Mesenchymal stem cell (in vitro differentiated cells and primary cell): Measurements from ENCODE around the gene VWA8.
"Not testable (repeated sequence)": the region's sequence is repeated elsewhere in the genome, so short reads cannot be mapped to it uniquely, and the experiment has no call there.

Experiments
- DNase-seq: peaks from one replicate; pipeline ENCODE4 v3.0.0-alpha.2; 2013
- H2AFZ ChIP-seq: one replicate; pipeline ENCODE4 v1.6.1; 2013; ENCODE audit warnings: low read depth, mild to moderate bottlenecking, control low read depth, inconsistent platforms, low read length, moderate library complexity
- H2AK5ac ChIP-seq: 2 replicates; pipeline ENCODE4 v1.6.1; 2013; ENCODE audit warnings: low read length, moderate library complexity, mild to moderate bottlenecking, inconsistent platforms; ENCODE audit not compliant: severe bottlenecking
- H2BK120ac ChIP-seq: one replicate; pipeline ENCODE4 v1.6.1; 2013; ENCODE audit warnings: low read depth, mild to moderate bottlenecking, inconsistent platforms, low read length, moderate library complexity
- H2BK12ac ChIP-seq, 2 experiments: one replicate each; pipeline ENCODE4 v1.6.1; 2013; ENCODE audit warnings: inconsistent platforms in 2 of 2, low read length in 2 of 2, mild to moderate bottlenecking in 2 of 2, moderate library complexity in 2 of 2, control low read depth in 1 of 2
- H2BK15ac ChIP-seq: one replicate; pipeline ENCODE4 v1.6.1; 2013; ENCODE audit warnings: mild to moderate bottlenecking, low read depth, inconsistent platforms; ENCODE audit not compliant: poor library complexity, severe bottlenecking
- H2BK5ac ChIP-seq: 2 replicates; pipeline ENCODE4 v1.6.1; 2013; ENCODE audit warnings: low read depth, mild to moderate bottlenecking, low read length, control low read depth, inconsistent platforms; ENCODE audit not compliant: poor library complexity, severe bottlenecking
- H3K14ac ChIP-seq, 2 experiments: one replicate each; pipeline ENCODE4 v1.6.1; 2013; ENCODE audit warnings: inconsistent platforms in 2 of 2, low read length in 2 of 2, control low read depth in 1 of 2, mild to moderate bottlenecking in 1 of 2, moderate library complexity in 1 of 2
- H3K18ac ChIP-seq, 2 experiments: one replicate each; pipeline ENCODE4 v1.6.1; 2013; ENCODE audit warnings: inconsistent platforms in 2 of 2, low read length in 2 of 2, control low read depth in 1 of 2, low read depth in 1 of 2, mild to moderate bottlenecking in 1 of 2
- H3K23ac ChIP-seq, 2 experiments: one replicate each; pipeline ENCODE4 v1.6.1; 2013; ENCODE audit warnings: inconsistent platforms in 2 of 2, low read length in 2 of 2, mild to moderate bottlenecking in 2 of 2, moderate library complexity in 2 of 2, control low read depth in 1 of 2
- H3K27ac ChIP-seq: 2 replicates; pipeline ENCODE4 v1.5.1; 2013; ENCODE audit warnings: mild to moderate bottlenecking, moderate library complexity, low read length, control low read depth, inconsistent platforms; ENCODE audit not compliant: poor library complexity, severe bottlenecking
- H3K27me3 ChIP-seq, 2 experiments: 2 replicates each; pipeline versions ENCODE4 v1.6.1 to v1.7.0; 2013; ENCODE audit warnings: low read length in 2 of 2, mild to moderate bottlenecking in 2 of 2, moderate library complexity in 2 of 2, control low read depth in 1 of 2, inconsistent platforms in 1 of 2; ENCODE audit not compliant: control insufficient read depth in 1 of 2, insufficient read depth in 1 of 2
- H3K36me3 ChIP-seq, 2 experiments: 2 replicates each; pipeline versions ENCODE4 v1.6.1 to v1.7.0; 2013; ENCODE audit warnings: low read length in 2 of 2, control low read depth in 1 of 2, inconsistent platforms in 1 of 2, low read depth in 1 of 2, mild to moderate bottlenecking in 1 of 2; ENCODE audit not compliant: insufficient read depth in 2 of 2, control insufficient read depth in 1 of 2
- H3K4ac ChIP-seq, 2 experiments: one replicate each; pipeline ENCODE4 v1.6.1; 2013; ENCODE audit warnings: inconsistent platforms in 2 of 2, low read length in 2 of 2, mild to moderate bottlenecking in 2 of 2, moderate library complexity in 2 of 2, control low read depth in 1 of 2, low read depth in 1 of 2
- H3K4me1 ChIP-seq: 2 replicates; pipeline ENCODE4 v1.6.1; 2013; ENCODE audit warnings: low read depth, low read length, control low read depth; ENCODE audit not compliant: control insufficient read depth, insufficient read depth
- H3K4me2 ChIP-seq: 2 replicates; pipeline ENCODE4 v1.6.1; 2013; ENCODE audit warnings: low read length, mild to moderate bottlenecking, inconsistent platforms; ENCODE audit not compliant: poor library complexity, severe bottlenecking
- H3K4me3 ChIP-seq, 2 experiments: 2 replicates each; pipeline versions ENCODE4 v1.5.1 to v1.7.0; 2013; ENCODE audit warnings: low read length in 2 of 2, mild to moderate bottlenecking in 2 of 2, control low read depth in 1 of 2, low read depth in 1 of 2; ENCODE audit not compliant: insufficient read depth in 1 of 2
- H3K79me1 ChIP-seq: replicated peaks from 2 replicates; pipeline ENCODE4 v1.6.1; 2013; ENCODE audit warnings: mild to moderate bottlenecking, control low read depth, low read length, inconsistent platforms; ENCODE audit not compliant: poor library complexity, severe bottlenecking
- H3K9ac ChIP-seq: 2 replicates; pipeline ENCODE4 v1.7.0; 2013; ENCODE audit warnings: mild to moderate bottlenecking, low read length, moderate library complexity
- H3K9me3 ChIP-seq: 2 replicates; pipeline ENCODE4 v1.7.0; 2013; ENCODE audit warnings: mild to moderate bottlenecking, low read length; ENCODE audit not compliant: control insufficient read depth
- H4K8ac ChIP-seq: one replicate; pipeline ENCODE4 v1.6.1; 2013; ENCODE audit warnings: inconsistent platforms, mild to moderate bottlenecking, low read length, moderate library complexity
- H4K91ac ChIP-seq: one replicate; pipeline ENCODE4 v1.6.1; 2013; ENCODE audit warnings: mild to moderate bottlenecking, low read length, inconsistent platforms
- WGBS: methylation state at CpG from one replicate; pipeline ENCODE4 v1.1.7; 2013; ENCODE audit warnings: mixed read lengths; 5-methylcytosine and 5-hydroxymethylcytosine counted together

VWA8 gene

DNA sequence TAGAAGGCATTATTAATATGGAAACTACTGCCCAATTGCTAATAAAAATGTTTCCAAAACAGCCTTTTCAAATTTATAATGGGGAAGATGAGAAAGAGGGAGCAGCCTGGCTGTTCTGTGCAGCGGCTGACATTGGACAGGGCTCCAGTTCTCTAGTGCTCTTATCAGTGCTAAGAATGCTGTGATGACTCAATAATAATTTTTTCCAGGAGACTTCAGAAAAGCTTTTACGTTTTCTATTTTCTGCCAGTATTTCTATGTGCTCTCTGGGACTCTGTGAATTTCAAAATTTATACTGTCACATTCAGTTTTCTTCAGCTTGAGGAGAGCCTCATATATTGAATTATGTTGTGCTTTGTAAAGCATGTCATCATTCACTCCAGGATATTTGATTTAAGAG is 209.6 kb downstream of the VWA8 start:
- peak; percentile 68 for DNase-seq
- Histone ChIP-seq H2BK120ac (no peak overlapping the region), H3K27ac (no peak overlapping the region), H3K4me2 (no peak overlapping the region), H3K9me3 (no peaks in the 10 kb centered on the region), H3K4ac (no peak overlapping the region), H3K18ac (no peak overlapping the region), H3K4me1 (no peaks in the 10 kb centered on the region), H3K79me1 (no peaks in the 10 kb centered on the region), H2BK5ac (no peak overlapping the region), H4K91ac (no peak overlapping the region), H3K36me3 (peaks cover 0 to 4% of the 10 kb centered on the region in 2 experiments), H2BK12ac (no peak overlapping the region), H3K4me3 (no peak overlapping the region), H2AFZ (no peak overlapping the region), H3K27me3 (no peaks in the 10 kb centered on the region), H3K9ac (peak overlapping the region; percentile 50), H2BK15ac (no peak overlapping the region), H4K8ac (no peak overlapping the region), H2AK5ac (no peak overlapping the region), H3K14ac (no peak overlapping the region), H3K23ac (no peak overlapping the region)
- WGBS, result 75% methylated on average over 1 of the region's 2 CpGs

- H3K4ac ChIP-seq, result no peak overlapping the region
- no peak overlapping the region for H3K9ac ChIP-seq
- H4K8ac ChIP-seq, result no peak overlapping the region
- no peaks in the 10 kb centered on the region for H3K36me3 ChIP-seq
- H4K91ac ChIP-seq, result no peak overlapping the region
- H3K18ac ChIP-seq, result no peak overlapping the region
- H3K4me1 ChIP-seq, result no peaks in the 10 kb centered on the region
- H2AK5ac ChIP-seq, result no peak overlapping the region
- no peaks in the 10 kb centered on the region for H3K79me1 ChIP-seq
- H3K27ac ChIP-seq, result no peak overlapping the region
- 60% methylated on average over 2 of the region's 2 CpGs for WGBS
- no peak overlapping the region for H3K23ac ChIP-seq
- H2BK120ac ChIP-seq, result no peak overlapping the region
- H3K9me3 ChIP-seq, result no peaks in the 10 kb centered on the region
- H3K27me3 ChIP-seq, result no peaks in the 10 kb centered on the region
- DNase-seq, result peak; percentile 60
- H2AFZ ChIP-seq, result no peak overlapping the region
- no peak overlapping the region for H3K4me2 ChIP-seq
- no peak overlapping the region for H2BK12ac ChIP-seq
- H2BK15ac ChIP-seq, result no peak overlapping the region
- H2BK5ac ChIP-seq, result no peak overlapping the region
- H3K4me3 ChIP-seq, result no peak overlapping the region
- H3K14ac ChIP-seq, result no peak overlapping the region
Measured at GRCh38 chr13:41746259-41746658, 214.7 kb downstream of the VWA8 start.

DNA sequence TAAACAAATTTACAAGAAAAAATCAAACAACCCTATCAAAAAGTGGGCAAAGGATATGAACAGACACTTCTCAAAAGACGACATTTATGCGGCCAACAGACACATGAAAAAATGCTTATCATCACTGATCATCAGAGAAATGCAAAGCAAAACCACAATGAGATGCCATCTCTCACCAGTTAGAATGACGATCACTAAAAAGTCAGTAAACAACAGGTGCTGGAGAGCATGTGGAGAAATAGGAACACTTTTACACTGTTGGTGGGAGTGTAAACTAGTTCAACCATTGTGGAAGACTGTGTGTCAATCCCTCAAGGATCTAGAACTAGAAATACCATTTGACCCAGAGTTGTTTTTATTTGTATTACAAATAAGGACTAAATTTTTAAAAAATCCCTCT is 215.4 kb downstream of the VWA8 start:
- not testable (repeated sequence) for H3K9me3 ChIP-seq, H2BK12ac ChIP-seq, H2BK15ac ChIP-seq, H3K4me2 ChIP-seq, H3K18ac ChIP-seq, H3K4me1 ChIP-seq, H2AK5ac ChIP-seq, H3K27ac ChIP-seq, H3K27me3 ChIP-seq, DNase-seq, H3K4ac ChIP-seq, H2AFZ ChIP-seq, H2BK5ac ChIP-seq, H3K79me1 ChIP-seq, H3K23ac ChIP-seq, H2BK120ac ChIP-seq, H4K91ac ChIP-seq, H3K4me3 ChIP-seq, H3K9ac ChIP-seq, H3K14ac ChIP-seq, H4K8ac ChIP-seq, H3K36me3 ChIP-seq
- 100% methylated on average over 3 of the region's 3 CpGs for WGBS

- Histone ChIP-seq H4K8ac (no peak overlapping the region), H3K4me2 (no peak overlapping the region), H3K27ac (no peak overlapping the region), H3K4me1 (no peaks in the 10 kb centered on the region), H2BK5ac (no peak overlapping the region), H3K36me3 (no peaks in the 10 kb centered on the region), H2AK5ac (no peak overlapping the region), H3K23ac (no peak overlapping the region), H3K27me3 (no peaks in the 10 kb centered on the region), H3K9me3 (no peaks in the 10 kb centered on the region), H4K91ac (no peak overlapping the region), H2BK15ac (no peak overlapping the region), H2AFZ (no peak overlapping the region), H3K4ac (no peak overlapping the region), H3K79me1 (no peaks in the 10 kb centered on the region), H3K4me3 (no peak overlapping the region), H2BK12ac (no peak overlapping the region), H3K14ac (no peak overlapping the region), H2BK120ac (no peak overlapping the region), H3K18ac (no peak overlapping the region), H3K9ac (no peak overlapping the region)
- no peak for DNase-seq
- WGBS, result 95% methylated on average over 4 of the region's 4 CpGs
Measured at GRCh38 chr13:41742917-41743552, 217.9 kb downstream of the VWA8 start.
